HepG2 (cell line): ENCODE data around the gene GIMD1. TPM values are rescaled to one million over a fixed set of nuclear protein-coding genes. Genes with fewer than 3 reads are reported as not detected.

Source experiments
- ATAC-seq: fragments of 200-7000 bp; cut with Tn5 transposase; 3 replicates; pipeline ENCODE4 v1.9.1; 2020; ENCODE audit warnings: mild to moderate bottlenecking, moderate library complexity
- BruUV-seq: library from RNA; stranded (reverse); fragments of 400-500 nt; replicated peaks from 2 replicates; lab custom pipeline; 2021; lab: Mats Ljungman, UMichigan
- CTCF ChIA-PET: fragments of 300-600 bp; formaldehyde crosslinking; extraction: SDS; loops from one replicate; lab custom pipeline; 2021; ENCODE audit warnings: low total read pairs, inconsistent platforms, low intra/inter-chr PET ratio; lab: Yijun Ruan, JAX
- POLR2A ChIA-PET: fragments of 350-600 bp; sonication (Branson Sonifier 250); formaldehyde crosslinking; loops from one replicate; lab custom pipeline; 2020; ENCODE audit warnings: antibody characterized with exemption, inconsistent platforms; lab: Yijun Ruan, JAX
- DNase-seq: peaks from one replicate; pipeline ENCODE4 v3.0.0-alpha.2; 2015; ENCODE audit warnings: low spot score
- FAIRE-seq: peaks from 3 replicates; lab custom pipeline; 2011; peaks lifted over from hg19 to GRCh38; lab: Jason Lieb, UNC
- H2AFZ ChIP-seq: one replicate; pipeline ENCODE4 v1.6.1; 2011; ENCODE audit warnings: low read length, inconsistent platforms
- H3K27ac ChIP-seq: fragments of 300-600 bp; 3 replicates; pipeline ENCODE4 v1.8.0; 2011; ENCODE audit warnings: mixed run types, mild to moderate bottlenecking, mixed read lengths, low read length, inconsistent platforms; ENCODE audit not compliant: insufficient read depth; ENCODE audit errors: extremely low read length
- H3K27me3 ChIP-seq, 2 experiments: fragments of 200-600 bp in 1 of 2; 2 replicates in 1 of 2; 3 replicates in 1 of 2; pipeline versions ENCODE4 v1.6.0 to v1.8.0; 2011; ENCODE audit warnings: low read length in 2 of 2, mild to moderate bottlenecking in 2 of 2, moderate library complexity in 2 of 2, inconsistent platforms in 1 of 2; ENCODE audit not compliant: insufficient read depth in 2 of 2, control insufficient read depth in 1 of 2
- H3K36me3 ChIP-seq, 2 experiments: fragments of 200-600 bp in 1 of 2; replicated peaks in 1 of 2; 2 replicates in 1 of 2; 3 replicates in 1 of 2; pipeline versions ENCODE4 v1.5.1 to v1.8.0; 2011; ENCODE audit warnings: low read length in 2 of 2, inconsistent platforms in 1 of 2; ENCODE audit not compliant: insufficient read depth in 2 of 2, control insufficient read depth in 1 of 2
- H3K4me1 ChIP-seq: 2 replicates; pipeline ENCODE4 v1.5.1; 2012; ENCODE audit warnings: low read length, inconsistent platforms; ENCODE audit not compliant: insufficient read depth
- H3K4me2 ChIP-seq: 2 replicates; pipeline ENCODE4 v1.6.0; 2011; ENCODE audit warnings: low read depth, low read length, inconsistent platforms
- H3K4me3 ChIP-seq, 3 experiments: fragments of 200-600 bp in 1 of 3; sonication (generic), shearing (Covaris generic) in 1 of 3; replicated peaks in 1 of 3; 2 replicates each; pipeline ENCODE4 v1.5.1; 2011 to 2016; ENCODE audit warnings: low read length in 3 of 3, inconsistent platforms in 2 of 3, low read depth in 2 of 3, mild to moderate bottlenecking in 2 of 3, control low read depth in 1 of 3, mixed read lengths in 1 of 3; ENCODE audit not compliant: insufficient read depth in 1 of 3
- H3K79me2 ChIP-seq: one replicate; pipeline ENCODE4 v1.6.1; 2011; ENCODE audit warnings: low read length, inconsistent platforms; ENCODE audit not compliant: insufficient read depth
- H3K9ac ChIP-seq: 2 replicates; pipeline ENCODE4 v1.6.0; 2011; ENCODE audit warnings: mild to moderate bottlenecking, low read depth, low read length, inconsistent platforms; ENCODE audit not compliant: insufficient read depth
- H3K9me3 ChIP-seq: 2 replicates; pipeline ENCODE4 v1.5.1; 2012; ENCODE audit warnings: mild to moderate bottlenecking, low read length
- H4K20me1 ChIP-seq: 2 replicates; pipeline ENCODE4 v1.6.0; 2011; ENCODE audit warnings: inconsistent platforms, mild to moderate bottlenecking, low read length, moderate library complexity; ENCODE audit not compliant: insufficient read depth
- ATF6 ChIP-seq: sonication (generic); formaldehyde crosslinking; conservative IDR thresholded peaks from 2 replicates; pipeline ENCODE4 v1.4.0; 2020; ENCODE audit warnings: missing genetic modification reagents
- FOXC1 ChIP-seq: sonication (generic); formaldehyde crosslinking; IDR thresholded peaks from 2 replicates; pipeline ENCODE4 v1.8.0; 2022; ENCODE audit warnings: mild to moderate bottlenecking, missing genetic modification reagents, borderline replicate concordance
- IKZF1 ChIP-seq: fragments of 450-650 bp; IDR thresholded peaks from 2 replicates; pipeline ENCODE4 v1.7.1; 2016
- MAX ChIP-seq: IDR thresholded peaks from 2 replicates; pipeline ENCODE4 v1.6.1; 2012; ENCODE audit warnings: inconsistent platforms
- MLLT10 ChIP-seq: sonication (generic); formaldehyde crosslinking; IDR thresholded peaks from 2 replicates; pipeline ENCODE4 v1.4.0; 2020; ENCODE audit warnings: missing genetic modification reagents
- MTF2 ChIP-seq: sonication (generic); formaldehyde crosslinking; IDR thresholded peaks from 2 replicates; pipeline ENCODE4 v1.5.0; 2020; ENCODE audit warnings: missing genetic modification reagents, borderline replicate concordance
- MZF1 ChIP-seq: sonication (generic); formaldehyde crosslinking; IDR thresholded peaks from 2 replicates; pipeline ENCODE4 v1.8.1; 2023; ENCODE audit warnings: mild to moderate bottlenecking, missing genetic modification reagents, borderline replicate concordance
- NFRKB ChIP-seq: fragments of 450-650 bp; IDR thresholded peaks from 2 replicates; pipeline ENCODE4 v1.6.1; 2017
- NRL ChIP-seq: sonication (generic); formaldehyde crosslinking; IDR thresholded peaks from 2 replicates; pipeline ENCODE4 v1.5.0; 2020; ENCODE audit warnings: missing genetic modification reagents, mild to moderate bottlenecking, moderate library complexity, borderline replicate concordance
- POLR2AphosphoS2 ChIP-seq: IDR thresholded peaks from 2 replicates; pipeline ENCODE4 v1.6.1; 2011; ENCODE audit warnings: low read depth, low read length, improper control_type of control experiment
- PRDM10 ChIP-seq: sonication (generic); formaldehyde crosslinking; IDR thresholded peaks from 2 replicates; pipeline ENCODE4 v1.4.0; 2020; ENCODE audit warnings: low read depth, missing genetic modification reagents
- SIX1 ChIP-seq: sonication (generic); formaldehyde crosslinking; IDR thresholded peaks from 2 replicates; pipeline ENCODE4 v1.4.0; 2020; ENCODE audit warnings: missing genetic modification reagents, borderline replicate concordance
- SP2 ChIP-seq: sonication (generic); formaldehyde crosslinking; IDR thresholded peaks from 2 replicates; pipeline ENCODE4 v1.5.1; 2020; ENCODE audit warnings: mild to moderate bottlenecking, missing genetic modification reagents
- U2AF1 ChIP-seq: fragments of 200-400 bp; formaldehyde crosslinking; optimal IDR thresholded peaks from 2 replicates; pipeline ENCODE3; 2017; ENCODE audit warnings: mild to moderate bottlenecking, low read depth, low read length
- YEATS2 ChIP-seq: sonication (generic); formaldehyde crosslinking; IDR thresholded peaks from 2 replicates; pipeline ENCODE4 v1.4.0; 2020; ENCODE audit warnings: missing genetic modification reagents, borderline replicate concordance
- ZMYM3 ChIP-seq: sonication (generic); formaldehyde crosslinking; IDR thresholded peaks from 2 replicates; pipeline ENCODE4 v1.5.1; 2020; ENCODE audit warnings: mild to moderate bottlenecking, missing genetic modification reagents
- ZNF101 ChIP-seq: sonication (generic); formaldehyde crosslinking; IDR thresholded peaks from 2 replicates; pipeline ENCODE4 v1.4.0; 2020; ENCODE audit warnings: mild to moderate bottlenecking, low read depth, missing genetic modification reagents, borderline replicate concordance
- ZNF431 ChIP-seq: sonication (generic); formaldehyde crosslinking; IDR thresholded peaks from 2 replicates; pipeline ENCODE4 v1.9.0; 2022; ENCODE audit warnings: missing genetic modification reagents, low read depth, mild to moderate bottlenecking, borderline replicate concordance
- WGBS: methylation state at CpG from one replicate; pipeline ENCODE4 v1.1.6; 2017; ENCODE audit warnings: low lambda C conversion rate; 5-methylcytosine and 5-hydroxymethylcytosine counted together
- in situ Hi-C: cut with HindIII; loops from 2 replicates; pipeline ENCODE4 v1.10.0; 2017; ENCODE audit warnings: low pct_unique_long_range_greater_than_20kb; ENCODE audit not compliant: extremely low pct_ligation_motif_present
- intact Hi-C: fragments of 100-400 bp; cut with micrococcal nuclease; formaldehyde crosslinking; loops from one replicate; pipeline ENCODE4 v1.10.0; 2022; ENCODE audit not compliant: unreplicated experiment
- polyA plus RNA-seq, 8 experiments: library from polyadenylated mRNA; depleted of rRNA in 3 of 8; stranded (reverse) in 7 of 8; unstranded in 1 of 8; fragments of >200 nt; fragmentation: Illumina TruSeq in 4 of 8; extraction: Trizol in 4 of 8; gene quantifications; 2 replicates each; pipeline versions ENCODE4 v1.2.1 to v1.2.3, GENCODE V29; 2011 to 2016; ENCODE audit warnings: low read depth in 4 of 8, missing spikeins in 1 of 8, mixed read lengths in 1 of 8; ENCODE audit not compliant: insufficient read depth in 1 of 8
- total RNA-seq, 5 experiments: library from RNA; depleted of rRNA; stranded (reverse); fragments of >200 nt; fragmentation: Illumina TruSeq; extraction: Trizol; gene quantifications; 2 replicates each; pipeline ENCODE4 v1.2.3, GENCODE V29; 2016; ENCODE audit warnings: low read depth in 1 of 5

GIMD1 gene
- total and polyA plus RNA-seq, 2 of the 13 experiments (the other 11 are each of a cell fraction or from before 2014, with no cell fraction given): not detected

- H3K4me3 ChIP-seq: no peak overlapping the region
- H3K36me3 ChIP-seq: no peaks in the 10 kb centered on the region
- no peak overlapping the region for H2AFZ ChIP-seq
- in situ Hi-C loops (loop anchor here (25.0 kb wide), 1 partner anchor 453 kb away; no protein-coding TSS in a partner anchor), intact Hi-C loops (no loop called here)
- POLR2A ChIA-PET: no interaction called here
- no peaks in the 10 kb centered on the region for H3K9me3 ChIP-seq
- H3K4me2 ChIP-seq: no peak overlapping the region
- DNase-seq: no peak
- no peaks in the 10 kb centered on the region for H4K20me1 ChIP-seq
- no peak for FAIRE-seq
- no peaks in the 10 kb centered on the region for H3K4me1 ChIP-seq
- WGBS: 96% methylated on average over 1 of the region's 1 CpG
- H3K79me2 ChIP-seq: no peaks in the 10 kb centered on the region
- TF ChIP-seq ATF6 (CRISPR knock-in tag) (no peak), NFRKB (no peak), MLLT10 (CRISPR knock-in tag) (no peak), PRDM10 (CRISPR knock-in tag) (no peak), IKZF1 (no peak), FOXC1 (CRISPR knock-in tag) (no peak), MAX (no peak), SIX1 (no peak), YEATS2 (CRISPR knock-in tag) (no peak), MZF1 (no peak), U2AF1 (no peak), SP2 (CRISPR knock-in tag) (no peak), POLR2AphosphoS2 (no peak), ZMYM3 (no peak), ZNF431 (CRISPR knock-in tag) (no peak), NRL (no peak), ZNF101 (CRISPR knock-in tag) (no peak), MTF2 (CRISPR knock-in tag) (no peak)
- H3K9ac ChIP-seq: no peak overlapping the region
- no peak for ATAC-seq
- CTCF ChIA-PET: no interaction called here
- BruUV-seq: no TSS peak
- no peaks in the 10 kb centered on the region for H3K27me3 ChIP-seq
- H3K27ac ChIP-seq: no peak overlapping the region
Measured at GRCh38 chr4:106358899-106359298, 9.7 kb downstream of the GIMD1 start.
